Ammon's horn (tissue), 1 donor: Measurements from ENCODE around the gene PRKAR1A.
"Not testable (repeated sequence)": the region's sequence is repeated elsewhere in the genome, so short reads cannot be mapped to it uniquely, and the experiment has no call there.

ENCODE experiments used
- DNase-seq: peaks from one replicate; pipeline ENCODE4 v3.0.0-alpha.2; 2016; ENCODE audit warnings: low spot score

PRKAR1A gene

GRCh38 chr17:68511671-68512246 lies 471 bp upstream of the PRKAR1A start:
- peak; percentile 83 for DNase-seq

- peak; percentile 16 for DNase-seq
These were observed 787 bp downstream of the PRKAR1A start for GRCh38 chr17:68512960-68513474.

GRCh38 chr17:68513932-68514331 lies 1.7 kb downstream of the PRKAR1A start:
- no peak for DNase-seq

GRCh38 chr17:68514831-68515635 lies 2.8 kb downstream of the PRKAR1A start:
- DNase-seq = peak; percentile 42

- no peak for DNase-seq
These were observed 4.5 kb downstream of the PRKAR1A start for GRCh38 chr17:68516732-68517131.

GRCh38 chr17:68517605-68518004 lies 5.4 kb downstream of the PRKAR1A start:
- DNase-seq = not testable (repeated sequence)

- no peak for DNase-seq
These were observed 6.0 kb downstream of the PRKAR1A start for GRCh38 chr17:68518063-68518815.

- DNase-seq = not testable (repeated sequence)
These were observed 6.8 kb downstream of the PRKAR1A start for GRCh38 chr17:68519051-68519450.

- DNase-seq = no peak
These were observed 7.7 kb downstream of the PRKAR1A start for GRCh38 chr17:68519911-68520310.

GRCh38 chr17:68522266-68522665 lies 10.0 kb downstream of the PRKAR1A start:
- no peak for DNase-seq

GRCh38 chr17:68526548-68526947 lies 14.3 kb downstream of the PRKAR1A start:
- DNase-seq = no peak

- DNase-seq = no peak
These were observed 15.1 kb downstream of the PRKAR1A start for GRCh38 chr17:68527314-68527713.

- DNase-seq = no peak
These were observed 19.0 kb downstream of the PRKAR1A start for GRCh38 chr17:68531252-68531651.

GRCh38 chr17:68532826-68533225 lies 20.6 kb downstream of the PRKAR1A start:
- DNase-seq = no peak

GRCh38 chr17:68533887-68534694 lies 21.9 kb downstream of the PRKAR1A start:
- no peak for DNase-seq

- DNase-seq = no peak
These were observed 22.5 kb downstream of the PRKAR1A start for GRCh38 chr17:68534695-68535088.

- no peak for DNase-seq
These were observed 23.7 kb downstream of the PRKAR1A start for GRCh38 chr17:68535922-68536321.

- DNase-seq = peak; percentile 33
These were observed 27.6 kb downstream of the PRKAR1A start for GRCh38 chr17:68539548-68540467.

- DNase-seq = no peak
These were observed 28.8 kb downstream of the PRKAR1A start for GRCh38 chr17:68540981-68541380.

GRCh38 chr17:68541816-68542215 lies 29.6 kb downstream of the PRKAR1A start:
- no peak for DNase-seq
